Keratinocyte (primary cell): ENCODE data around the gene TPD52L1. TPM values are rescaled to one million over a fixed set of nuclear protein-coding genes. Genes with fewer than 3 reads are reported as not detected.

ENCODE experiments used
- DNase-seq: peaks from one replicate; pipeline ENCODE4 v3.0.0-alpha.2; 2011; ENCODE audit warnings: low read depth, missing footprints, low spot score
- FAIRE-seq: peaks from 2 replicates; lab custom pipeline; 2011; peaks lifted over from hg19 to GRCh38; lab: Jason Lieb, UNC
- H2AFZ ChIP-seq: 2 replicates; pipeline ENCODE4 v1.6.0; 2012; ENCODE audit warnings: low read length, control low read depth, inconsistent platforms; ENCODE audit not compliant: control insufficient read depth
- H3K27ac ChIP-seq: 2 replicates; pipeline ENCODE4 v1.5.1; 2011; ENCODE audit warnings: low read length; ENCODE audit not compliant: control insufficient read depth, insufficient read depth
- H3K27me3 ChIP-seq: 3 replicates; pipeline ENCODE4 v1.6.0; 2011; ENCODE audit warnings: low read length; ENCODE audit not compliant: control insufficient read depth, insufficient read depth; ENCODE audit errors: extremely low read depth
- H3K36me3 ChIP-seq, 2 experiments: 2 replicates in 1 of 2; 3 replicates in 1 of 2; pipeline ENCODE4 v1.5.1; 2011; ENCODE audit warnings: low read length in 2 of 2, mild to moderate bottlenecking in 1 of 2; ENCODE audit not compliant: control insufficient read depth in 2 of 2, insufficient read depth in 2 of 2; ENCODE audit errors: extremely low read depth in 1 of 2
- H3K4me1 ChIP-seq: 3 replicates; pipeline ENCODE4 v1.5.1; 2011; ENCODE audit warnings: low read length; ENCODE audit not compliant: control insufficient read depth, insufficient read depth; ENCODE audit errors: extremely low read depth
- H3K4me2 ChIP-seq: 3 replicates; pipeline ENCODE4 v1.6.0; 2011; ENCODE audit warnings: low read depth, low read length; ENCODE audit not compliant: control insufficient read depth, insufficient read depth; ENCODE audit errors: extremely low read depth
- H3K4me3 ChIP-seq, 3 experiments: fragments of 200-600 bp in 1 of 3; sonication (generic) in 1 of 3; 2 replicates in 2 of 3; 3 replicates in 1 of 3; pipeline ENCODE4 v1.5.1; 2011 to 2016; ENCODE audit warnings: low read length in 3 of 3, mild to moderate bottlenecking in 3 of 3, control low read depth in 2 of 3, inconsistent platforms in 1 of 3, low read depth in 1 of 3, mixed read lengths in 1 of 3, mixed run types in 1 of 3, moderate library complexity in 1 of 3; ENCODE audit not compliant: control insufficient read depth in 2 of 3, insufficient read depth in 2 of 3; ENCODE audit errors: extremely low read depth in 1 of 3
- H3K79me2 ChIP-seq: 2 replicates; pipeline ENCODE4 v1.6.0; 2012; ENCODE audit warnings: low read length; ENCODE audit not compliant: control insufficient read depth, insufficient read depth
- H3K9ac ChIP-seq: 3 replicates; pipeline ENCODE4 v1.6.0; 2011; ENCODE audit warnings: low read length; ENCODE audit not compliant: control insufficient read depth, insufficient read depth; ENCODE audit errors: extremely low read depth
- H3K9me1 ChIP-seq: 3 replicates; pipeline ENCODE4 v1.6.0; 2011; ENCODE audit warnings: low read length; ENCODE audit not compliant: control insufficient read depth, insufficient read depth; ENCODE audit errors: extremely low read depth
- H3K9me3 ChIP-seq: 2 replicates; pipeline ENCODE4 v1.5.1; 2012; ENCODE audit warnings: low read depth, low read length; ENCODE audit not compliant: control insufficient read depth
- H4K20me1 ChIP-seq: 3 replicates; pipeline ENCODE4 v1.6.0; 2011; ENCODE audit warnings: low read length; ENCODE audit not compliant: control insufficient read depth, insufficient read depth; ENCODE audit errors: extremely low read depth
- EZH2 ChIP-seq: IDR thresholded peaks from one replicate; pipeline ENCODE4 v1.6.1; 2012; ENCODE audit warnings: inconsistent platforms, mild to moderate bottlenecking, low read length, moderate library complexity
- dilution Hi-C: fragments of 300-500 bp; cut with MboI; formaldehyde crosslinking; loops from one replicate; pipeline ENCODE4 v1.7.0; 2020; ENCODE audit warnings: low sequenced_read_pairs; ENCODE audit not compliant: extremely low pct_ligation_motif_present
- polyA plus RNA-seq, 5 experiments: library from polyadenylated mRNA; depleted of rRNA in 3 of 5; stranded (reverse) in 3 of 5; stranded (forward) in 1 of 5; unstranded in 1 of 5; fragments of >200 nt; gene quantifications; 1 replicate in 1 of 5; 2 replicates in 3 of 5; 3 replicates in 1 of 5; pipeline versions ENCODE4 v1.2.1 to v1.2.3, GENCODE V29; 2011 to 2012; ENCODE audit warnings: missing spikeins in 2 of 5, low read depth in 1 of 5, low replicate concordance in 1 of 5
- TF ChIP-seq, protein P1 (sequence below), 3 experiments: IDR thresholded peaks in 1 of 3; conservative IDR thresholded peaks in 1 of 3; optimal IDR thresholded peaks in 1 of 3; 2 replicates in 2 of 3; 3 replicates in 1 of 3; pipeline versions ENCODE3 to v1.5.1; 2011; ENCODE audit warnings: low read length in 3 of 3, mild to moderate bottlenecking in 3 of 3, moderate library complexity in 2 of 3, control low read depth in 1 of 3, inconsistent platforms in 1 of 3; ENCODE audit not compliant: insufficient read depth in 2 of 3; ENCODE audit errors: extremely low read depth in 1 of 3

The TPD52L1 gene
- polyA plus RNA-seq, 1 donor (not counting 4 experiments of a cell fraction or from before 2014, with no cell fraction given): 135 TPM

DNA sequence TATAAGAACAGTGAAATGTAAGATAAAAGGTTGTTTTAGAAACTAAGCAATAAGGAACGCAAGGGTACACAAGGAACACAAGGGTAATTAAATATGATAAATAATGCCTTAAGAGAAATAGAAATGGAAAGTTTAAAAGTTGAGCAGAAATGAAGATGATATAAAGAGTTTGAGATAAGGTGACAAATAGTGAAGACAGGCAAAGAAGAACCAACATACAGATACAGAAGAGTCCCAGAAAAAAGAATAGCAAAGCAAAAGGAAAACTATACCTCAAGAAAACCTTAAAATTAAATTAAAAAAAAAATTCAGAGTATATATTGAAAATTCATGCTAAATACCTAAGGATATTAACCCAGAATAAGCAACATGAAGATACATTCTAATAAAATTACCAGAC lies 131.8 kb downstream of the TPD52L1 start:
- H3K4me1 ChIP-seq: no peaks in the 10 kb centered on the region
- no peak overlapping the region for H2AFZ ChIP-seq
- H3K27ac ChIP-seq: no peak overlapping the region
- FAIRE-seq (no peak), DNase-seq (no peak)
- H3K9me1 ChIP-seq: no peaks in the 10 kb centered on the region
- no peaks in the 10 kb centered on the region for H4K20me1 ChIP-seq
- TF ChIP-seq, protein P1, sequence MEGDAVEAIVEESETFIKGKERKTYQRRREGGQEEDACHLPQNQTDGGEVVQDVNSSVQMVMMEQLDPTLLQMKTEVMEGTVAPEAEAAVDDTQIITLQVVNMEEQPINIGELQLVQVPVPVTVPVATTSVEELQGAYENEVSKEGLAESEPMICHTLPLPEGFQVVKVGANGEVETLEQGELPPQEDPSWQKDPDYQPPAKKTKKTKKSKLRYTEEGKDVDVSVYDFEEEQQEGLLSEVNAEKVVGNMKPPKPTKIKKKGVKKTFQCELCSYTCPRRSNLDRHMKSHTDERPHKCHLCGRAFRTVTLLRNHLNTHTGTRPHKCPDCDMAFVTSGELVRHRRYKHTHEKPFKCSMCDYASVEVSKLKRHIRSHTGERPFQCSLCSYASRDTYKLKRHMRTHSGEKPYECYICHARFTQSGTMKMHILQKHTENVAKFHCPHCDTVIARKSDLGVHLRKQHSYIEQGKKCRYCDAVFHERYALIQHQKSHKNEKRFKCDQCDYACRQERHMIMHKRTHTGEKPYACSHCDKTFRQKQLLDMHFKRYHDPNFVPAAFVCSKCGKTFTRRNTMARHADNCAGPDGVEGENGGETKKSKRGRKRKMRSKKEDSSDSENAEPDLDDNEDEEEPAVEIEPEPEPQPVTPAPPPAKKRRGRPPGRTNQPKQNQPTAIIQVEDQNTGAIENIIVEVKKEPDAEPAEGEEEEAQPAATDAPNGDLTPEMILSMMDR (optimal IDR thresholded peaks at IDR 0.05 in 1 of 3, IDR thresholded peaks at IDR 0.05 in 1 of 3, conservative IDR thresholded peaks at IDR 0.05 in 1 of 3; ENCODE audit: extremely low read depth in 1 of 3, insufficient read depth in 2 of 3, low read length in 3 of 3): no peak
- TF ChIP-seq EZH2: no peak
- H3K36me3 ChIP-seq: peaks cover 3 to 9% of the 10 kb centered on the region in 2 experiments
- H3K79me2 ChIP-seq: no peaks in the 10 kb centered on the region
- H3K4me3 ChIP-seq: no peak overlapping the region
- dilution Hi-C loops: no loop called here
- no peaks in the 10 kb centered on the region for H3K9me3 ChIP-seq
- H3K9ac ChIP-seq: no peak overlapping the region
- no peak overlapping the region for H3K4me2 ChIP-seq
- no peaks in the 10 kb centered on the region for H3K27me3 ChIP-seq

DNA sequence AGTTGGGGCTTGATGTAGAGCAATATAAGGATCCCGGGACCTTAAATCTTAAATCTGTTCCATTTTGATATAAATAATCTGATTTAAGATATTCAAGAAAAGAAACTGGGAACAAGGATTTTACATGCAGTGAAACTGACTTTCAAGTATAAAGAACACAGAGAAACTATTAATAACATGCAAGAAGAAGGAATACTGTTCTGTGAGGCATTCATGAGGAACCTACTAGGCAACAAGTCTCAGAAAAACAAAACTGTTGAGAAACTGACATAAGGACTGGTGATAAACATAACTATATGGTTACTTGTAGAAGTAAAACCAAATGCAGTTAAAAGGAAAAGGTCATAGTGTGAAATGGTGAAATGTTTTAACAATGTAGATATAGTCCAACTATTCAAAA lies 132.4 kb downstream of the TPD52L1 start:
- Histone ChIP-seq H4K20me1 (no peaks in the 10 kb centered on the region), H3K4me3 (no peak overlapping the region), H3K27me3 (no peaks in the 10 kb centered on the region), H3K9me1 (no peaks in the 10 kb centered on the region), H3K9me3 (no peaks in the 10 kb centered on the region), H3K36me3 (peaks cover 3 to 9% of the 10 kb centered on the region in 2 experiments), H3K9ac (no peak overlapping the region), H3K4me2 (no peak overlapping the region), H3K4me1 (no peaks in the 10 kb centered on the region), H3K27ac (no peak overlapping the region), H3K79me2 (no peaks in the 10 kb centered on the region), H2AFZ (no peak overlapping the region)
- FAIRE-seq (no peak), DNase-seq (no peak)
- TF ChIP-seq EZH2: no peak
- TF ChIP-seq, protein P1 (optimal IDR thresholded peaks at IDR 0.05 in 1 of 3, IDR thresholded peaks at IDR 0.05 in 1 of 3, conservative IDR thresholded peaks at IDR 0.05 in 1 of 3; ENCODE audit: extremely low read depth in 1 of 3, insufficient read depth in 2 of 3, low read length in 3 of 3): no peak
- dilution Hi-C loops: no loop called here
